GM23248 (cell line): ENCODE measurements around the gene IGF1R.

Experiments used
- EZH2 ChIP-seq: fragments of 200-600 bp; sonication (generic); IDR thresholded peaks from 2 replicates; pipeline ENCODE4 v1.6.1; 2018; ENCODE audit warnings: antibody characterized with exemption, mild to moderate bottlenecking; ENCODE audit not compliant: insufficient read depth, poor library complexity, severe bottlenecking
- EZH2phosphoT487 ChIP-seq: fragments of 200-600 bp; sonication (generic); IDR thresholded peaks from 2 replicates; pipeline ENCODE4 v1.6.1; 2018; ENCODE audit warnings: antibody characterized with exemption, moderate library complexity, mild to moderate bottlenecking, low read depth; ENCODE audit not compliant: insufficient read depth

GRCh38 chr15:98614681-98615080 lies 33.7 kb upstream of the IGF1R start:
- TF ChIP-seq EZH2: no peak
- no peak for TF ChIP-seq EZH2phosphoT487
